ENCODE results near the gene LIFR. TPM values are rescaled to one million over a fixed set of nuclear protein-coding genes. Genes with fewer than 3 reads are reported as not detected.

Gene LIFR
- total RNA-seq, 1 donor from 2014 or later: 82.3 TPM

DNA sequence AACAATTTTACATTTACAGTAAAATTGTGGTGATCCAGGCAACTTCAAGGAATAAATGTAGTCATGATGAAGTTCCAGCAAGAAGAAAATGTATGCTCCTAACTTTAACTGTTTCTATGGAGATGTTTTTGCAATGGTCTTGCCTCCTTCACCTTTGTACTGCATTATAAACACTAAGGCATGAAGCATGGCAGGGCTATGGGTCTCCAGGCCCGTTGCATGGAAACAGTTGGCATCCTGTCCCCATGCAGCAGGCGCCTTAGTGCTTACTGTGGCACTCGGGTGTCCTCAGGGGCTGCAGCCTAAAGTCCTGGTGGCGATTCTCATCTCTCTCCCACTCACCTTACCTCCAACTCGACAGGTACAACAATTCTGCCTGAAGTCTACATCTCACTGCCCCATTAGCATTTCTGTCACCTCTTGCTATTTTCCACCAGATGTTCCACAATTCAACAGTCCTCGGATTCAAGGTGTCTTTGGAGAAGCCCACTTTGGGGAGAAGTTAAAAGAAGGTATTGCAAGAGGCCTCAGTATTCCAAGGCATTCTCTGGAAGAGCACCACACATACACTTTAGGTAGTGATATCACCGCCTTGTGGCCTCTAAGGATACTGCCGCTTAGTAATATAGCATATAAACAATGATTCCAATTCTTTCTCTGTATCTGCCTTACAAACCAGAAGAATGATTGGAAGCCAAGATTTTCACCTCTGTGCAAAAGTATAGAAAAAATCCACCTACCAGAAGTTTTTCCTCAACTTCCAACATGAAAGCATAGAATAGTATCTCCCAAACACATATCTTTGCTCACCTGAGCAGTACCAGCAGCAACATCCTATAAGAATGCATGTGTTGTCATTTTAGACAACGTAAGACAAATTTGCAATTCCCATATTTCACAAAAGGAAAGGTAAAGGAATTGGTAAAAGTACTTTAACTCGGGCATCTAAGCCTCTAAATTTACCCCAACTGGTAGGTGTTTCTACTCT, 5.1 kb downstream of the LIFR start:
- peak; percentile 51 for DNase-seq (ENCODE audit: low spot score)

DNA sequence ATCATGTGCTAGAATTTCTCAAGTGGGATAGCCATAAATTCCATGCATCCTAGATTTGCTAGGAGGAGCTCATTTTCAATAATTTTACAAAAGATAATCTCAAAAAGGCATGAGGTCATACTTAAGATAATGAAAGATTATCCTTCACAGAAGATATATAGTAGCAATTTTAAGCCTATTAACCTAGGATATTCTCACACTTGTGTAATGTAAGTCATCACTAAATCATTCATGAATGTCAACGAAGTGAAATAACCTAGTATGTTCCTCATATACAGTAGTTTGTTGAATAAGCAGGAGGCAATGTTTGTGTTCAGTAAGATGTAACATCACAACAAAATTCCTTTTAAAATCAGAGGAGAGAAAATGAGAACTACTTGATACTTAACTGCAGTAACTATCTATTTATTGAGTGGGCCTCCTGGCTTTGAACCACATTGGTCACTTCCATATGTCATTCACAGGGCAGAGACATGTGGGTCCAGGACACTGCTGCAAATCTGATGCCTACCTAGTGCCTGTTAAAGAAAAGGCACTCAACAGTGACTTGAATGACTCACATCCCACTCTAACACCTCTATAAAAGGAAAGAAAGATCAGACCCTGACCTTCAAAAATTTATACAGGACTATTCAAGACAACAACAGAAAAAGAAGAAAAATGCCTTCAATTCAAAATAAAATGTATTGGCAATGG, 8.2 kb downstream of the LIFR start:
- no peak for DNase-seq (ENCODE audit: low spot score)

DNA sequence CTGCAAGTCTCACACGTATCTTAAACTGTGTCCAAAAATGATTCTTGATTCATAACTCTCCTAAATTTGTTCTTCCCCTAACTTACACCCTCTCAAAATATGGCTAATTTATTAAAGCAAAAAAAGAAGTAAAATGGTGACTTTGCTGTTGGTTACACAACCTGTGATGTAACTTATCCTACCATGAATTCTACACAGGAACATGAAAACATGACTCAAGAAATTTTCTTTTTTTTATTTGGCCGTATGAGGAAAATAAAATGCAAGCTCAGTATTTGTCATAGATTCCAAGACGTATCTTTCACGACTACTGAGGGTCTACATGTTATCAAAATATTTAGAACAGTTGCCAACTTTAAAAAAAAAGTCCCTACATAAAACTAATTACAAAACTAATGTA, 9.2 kb downstream of the LIFR start:
- no peak for DNase-seq (ENCODE audit: low spot score)

DNA sequence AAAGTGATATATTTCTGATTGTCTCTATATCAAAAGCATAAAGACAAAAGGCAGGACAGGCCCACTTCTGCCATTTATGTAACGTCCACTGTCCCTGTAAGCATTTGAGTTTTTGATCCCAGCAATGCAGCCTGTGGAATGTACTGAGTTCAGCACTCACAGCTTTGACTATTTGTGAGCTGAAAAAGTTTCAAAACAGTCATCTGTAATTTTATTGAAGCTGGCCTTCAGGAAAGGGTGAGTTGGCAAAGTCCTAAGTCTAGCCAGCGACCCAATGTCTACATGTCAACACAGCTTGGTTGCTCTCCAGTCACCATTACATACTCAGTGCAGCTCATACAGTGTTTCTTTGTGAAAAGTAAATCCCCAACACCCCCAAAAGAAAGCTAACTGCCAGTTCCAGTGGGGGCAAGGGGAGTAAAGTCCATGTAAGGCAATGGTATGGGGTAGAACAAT, 9.7 kb downstream of the LIFR start:
- DNase-seq (ENCODE audit: low spot score): no peak

DNA sequence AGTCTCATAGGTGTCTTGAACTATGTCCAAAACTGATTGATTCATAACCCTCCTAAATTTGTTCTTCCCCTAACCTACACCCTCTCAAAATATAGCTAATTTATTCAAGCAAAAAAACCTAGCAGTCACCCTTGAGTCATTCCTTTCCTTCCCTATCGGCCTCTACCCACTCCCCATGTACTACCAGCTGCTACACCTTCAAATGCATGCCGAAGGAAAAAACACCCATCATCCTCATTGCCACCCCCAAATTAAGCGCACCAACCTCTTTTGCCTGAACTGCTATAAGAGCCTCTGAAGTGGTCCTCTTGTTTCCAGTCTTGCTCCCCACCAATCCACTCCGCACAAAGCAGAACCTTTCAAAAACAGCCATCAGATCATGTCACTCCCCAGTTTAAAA, 12.6 kb downstream of the LIFR start:
- DNase-seq (ENCODE audit: low spot score): no peak

DNA sequence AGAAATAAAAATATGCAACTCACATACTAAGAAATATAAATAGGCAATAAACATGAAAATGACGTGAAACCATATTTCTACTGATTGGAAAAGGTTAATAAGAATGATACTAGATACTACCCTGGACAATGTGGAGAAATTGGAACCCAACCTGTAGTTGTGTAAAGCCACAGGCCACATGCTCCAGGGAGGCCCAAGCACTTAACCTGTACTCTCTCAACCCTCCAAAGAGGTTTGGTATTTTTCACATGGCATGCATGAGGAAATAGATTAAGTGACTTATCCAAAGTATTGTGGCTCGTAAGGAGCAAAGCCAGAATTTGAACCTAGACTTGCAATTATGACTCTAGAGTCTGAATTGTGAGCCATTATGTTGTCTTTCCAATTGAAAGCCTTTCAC, 13.4 kb downstream of the LIFR start:
- DNase-seq (ENCODE audit: low spot score): no peak

DNA sequence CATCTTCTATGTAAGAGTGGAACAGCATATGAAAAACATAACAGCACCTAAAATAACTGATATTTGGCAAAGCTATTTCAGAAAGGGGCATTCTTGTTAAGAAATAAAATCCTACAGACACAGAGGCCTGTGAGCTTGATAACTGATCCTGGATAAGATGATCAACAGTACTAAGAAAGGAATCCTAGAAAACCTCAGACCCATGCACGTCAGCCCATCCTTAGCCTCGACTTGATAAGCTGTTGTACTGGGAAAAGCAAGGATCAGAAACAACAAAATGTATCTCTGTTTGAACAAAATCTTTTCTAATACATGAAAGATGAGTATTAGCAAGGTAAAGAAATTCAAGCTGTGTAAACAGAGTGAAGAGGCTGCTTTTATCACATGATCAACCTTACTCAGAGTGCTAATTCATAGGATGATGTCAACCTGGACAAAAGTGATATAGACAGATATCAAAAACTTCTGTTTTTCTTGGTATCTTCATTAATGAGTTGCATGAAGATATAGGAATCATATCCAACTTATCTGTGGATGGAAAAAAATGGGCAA, 15.2 kb downstream of the LIFR start:
- peak; percentile 35 for DNase-seq (ENCODE audit: low spot score)

DNA sequence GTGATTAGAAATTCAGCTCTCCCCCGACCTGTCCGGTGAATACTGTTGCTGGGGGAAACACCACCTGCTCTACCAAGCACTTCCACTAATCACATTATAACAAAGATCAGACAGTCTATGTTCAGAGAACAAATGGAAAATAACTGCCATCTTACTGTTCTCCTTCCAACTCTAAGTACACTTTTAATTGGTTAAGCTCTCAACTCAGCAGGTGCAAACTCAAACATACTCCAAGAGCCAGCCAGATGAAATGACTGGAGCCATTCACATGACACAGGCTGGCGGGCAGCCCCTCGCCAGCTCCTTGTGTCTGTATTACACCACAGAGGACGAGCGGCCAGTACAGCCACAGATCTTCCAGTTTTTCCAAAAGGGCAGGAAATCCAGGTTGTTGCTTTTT, 16.1 kb downstream of the LIFR start:
- no peak for DNase-seq (ENCODE audit: low spot score)

DNA sequence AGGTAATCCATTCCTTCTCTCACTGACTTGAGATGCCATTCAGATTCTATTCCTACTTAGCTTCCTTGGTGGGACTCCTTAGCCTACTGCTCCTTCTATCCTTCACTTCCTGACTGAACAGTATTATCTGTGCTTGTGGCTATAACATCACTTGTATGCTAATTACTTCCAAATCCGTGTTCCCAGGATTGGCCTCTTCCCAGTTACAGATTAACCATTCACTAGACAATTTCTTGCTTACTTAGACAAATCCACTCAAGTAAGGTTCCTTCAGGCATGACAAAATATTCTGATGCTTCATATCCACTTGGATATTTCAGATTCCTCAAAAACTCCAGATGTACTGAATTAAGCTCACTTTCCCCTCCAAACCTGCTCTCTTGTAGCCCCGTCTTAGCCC, 18.3 kb downstream of the LIFR start:
- DNase-seq (ENCODE audit: low spot score): no peak

DNA sequence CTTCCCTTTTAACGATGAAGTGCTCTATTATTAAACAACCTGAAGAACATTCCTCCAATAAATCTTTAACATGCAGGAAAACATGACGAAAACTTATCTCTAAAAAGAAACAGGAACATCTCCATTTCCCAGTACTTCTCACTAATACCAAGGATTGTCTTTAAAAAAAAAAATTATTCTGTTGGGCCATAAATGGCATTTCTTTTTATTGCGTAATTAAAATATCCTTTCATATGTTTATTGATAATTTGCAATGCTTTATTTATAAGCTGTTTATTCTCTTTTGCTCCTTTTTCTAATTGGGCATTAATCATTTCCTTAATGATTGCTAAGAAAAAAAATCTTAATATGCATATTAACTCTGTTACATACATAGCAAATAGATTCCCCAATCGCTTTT, 18.9 kb downstream of the LIFR start:
- no peak for DNase-seq (ENCODE audit: low spot score)

DNA sequence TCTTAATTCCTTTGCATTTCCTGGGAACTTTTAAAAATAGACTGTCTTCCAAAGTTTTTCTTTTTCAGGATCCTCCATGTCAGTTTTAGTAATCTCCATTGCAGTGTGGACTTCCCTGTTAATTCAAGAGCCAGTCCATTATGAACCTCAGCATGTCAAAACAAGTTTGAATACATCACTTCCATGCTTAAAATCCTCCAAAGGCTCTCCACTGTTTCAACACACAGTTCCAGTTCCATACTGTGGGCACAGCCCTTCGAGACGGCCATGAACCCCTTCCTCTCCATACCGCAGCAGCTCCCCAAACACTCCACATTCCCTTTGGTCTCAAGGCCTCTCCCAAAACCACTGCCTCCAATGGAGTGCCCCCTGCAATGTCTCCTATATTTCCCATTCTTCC, 19.5 kb downstream of the LIFR start:
- no peak for DNase-seq (ENCODE audit: low spot score)

DNA sequence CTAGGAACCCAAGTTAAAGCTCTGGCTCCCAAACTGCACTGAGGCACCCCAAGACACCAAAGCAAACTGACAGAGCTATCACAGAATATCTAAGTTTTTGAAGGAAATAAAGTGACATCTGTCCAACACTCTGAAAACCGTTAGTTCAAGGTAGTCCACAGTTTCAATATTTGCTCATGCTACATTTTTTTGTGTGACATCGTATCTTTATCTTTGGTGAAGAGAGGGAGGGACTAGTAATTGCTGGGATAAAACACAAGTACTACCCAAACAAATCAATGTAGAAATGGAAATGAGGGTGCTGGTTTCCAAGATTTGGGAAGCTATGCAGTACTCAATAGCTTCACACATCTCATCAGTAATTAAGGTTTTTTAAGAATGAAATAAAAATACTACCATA, 20.6 kb downstream of the LIFR start:
- DNase-seq (ENCODE audit: low spot score): no peak

DNA sequence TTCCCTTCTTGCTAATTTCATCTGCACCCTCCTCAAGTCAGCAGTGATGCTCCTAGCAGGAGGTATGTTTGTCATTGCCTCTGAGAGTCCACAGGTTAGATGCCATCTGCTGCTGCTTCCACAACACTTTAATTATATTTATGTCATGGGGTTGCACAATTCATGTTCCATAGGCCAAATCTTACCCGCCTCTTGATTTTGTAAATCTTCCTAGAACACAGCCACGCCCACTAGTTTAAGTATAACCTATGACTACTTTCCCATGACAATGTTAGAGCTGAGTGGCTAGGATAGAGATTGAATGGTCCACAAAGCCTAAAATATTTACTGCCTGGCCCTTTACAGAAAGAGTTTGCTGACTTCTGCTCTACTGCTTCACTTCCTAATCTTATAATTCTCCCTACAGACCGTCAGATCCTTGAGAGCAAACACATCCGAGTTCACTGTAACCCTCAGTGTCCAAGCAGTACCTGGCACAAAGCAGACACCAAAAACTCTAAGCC, 21.1 kb downstream of the LIFR start:
- no peak for DNase-seq (ENCODE audit: low spot score)

DNA sequence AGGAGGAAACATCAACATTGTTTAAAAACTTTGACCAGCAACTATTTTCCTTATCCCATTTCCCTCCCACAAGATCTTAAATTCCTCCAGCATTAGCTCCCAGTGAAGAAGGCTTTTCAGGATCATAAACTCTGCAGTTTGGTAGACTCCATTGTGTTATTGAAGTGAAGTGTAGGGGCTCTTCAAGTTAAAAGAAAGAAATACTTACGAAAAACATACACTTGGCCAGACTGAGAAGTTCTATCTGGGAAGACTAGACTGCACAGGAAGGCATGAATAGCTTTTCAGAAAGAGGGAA, 22.3 kb downstream of the LIFR start:
- no peak for DNase-seq (ENCODE audit: low spot score)

DNA sequence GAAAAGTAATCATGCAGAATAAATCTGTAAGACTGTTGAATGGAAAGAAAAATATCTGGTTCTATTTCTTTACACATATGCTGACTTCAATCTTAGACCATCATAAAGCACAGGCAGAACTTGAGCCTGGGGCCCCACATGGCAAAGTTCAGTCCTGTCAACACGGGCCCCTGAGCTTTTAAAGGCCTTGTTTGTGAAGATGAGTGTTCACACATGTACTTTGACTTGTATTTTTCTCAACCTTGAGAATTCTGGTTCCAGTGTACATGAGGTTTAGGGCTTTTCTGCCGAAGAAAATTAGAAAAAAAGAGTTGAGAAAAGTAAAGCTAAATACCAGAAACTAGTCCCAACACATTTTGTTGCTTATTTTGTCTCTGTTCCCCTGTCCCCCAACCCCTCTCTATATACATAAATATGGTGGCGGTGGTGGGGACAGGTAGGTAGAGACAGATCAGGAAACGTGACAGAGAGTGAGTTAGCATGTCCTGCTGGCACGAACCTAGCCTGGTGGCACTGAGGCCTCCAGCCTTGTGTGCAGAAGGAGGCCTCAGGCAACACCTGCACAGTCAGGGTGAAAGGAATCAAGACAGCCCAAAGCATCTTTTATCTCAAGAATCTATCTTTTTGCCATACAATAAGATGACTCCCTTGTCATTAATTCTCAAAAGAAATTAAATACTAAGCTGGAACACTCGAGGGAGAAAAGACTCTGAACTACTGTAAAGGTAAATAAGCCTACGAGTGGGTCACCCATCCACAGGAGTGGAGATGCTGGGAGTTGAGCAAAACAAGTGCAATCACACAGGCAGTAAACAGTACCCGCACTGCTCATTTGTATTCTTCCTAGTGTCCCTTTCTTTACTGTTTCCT, 22.9 kb downstream of the LIFR start:
- DNase-seq (ENCODE audit: low spot score): no peak

DNA sequence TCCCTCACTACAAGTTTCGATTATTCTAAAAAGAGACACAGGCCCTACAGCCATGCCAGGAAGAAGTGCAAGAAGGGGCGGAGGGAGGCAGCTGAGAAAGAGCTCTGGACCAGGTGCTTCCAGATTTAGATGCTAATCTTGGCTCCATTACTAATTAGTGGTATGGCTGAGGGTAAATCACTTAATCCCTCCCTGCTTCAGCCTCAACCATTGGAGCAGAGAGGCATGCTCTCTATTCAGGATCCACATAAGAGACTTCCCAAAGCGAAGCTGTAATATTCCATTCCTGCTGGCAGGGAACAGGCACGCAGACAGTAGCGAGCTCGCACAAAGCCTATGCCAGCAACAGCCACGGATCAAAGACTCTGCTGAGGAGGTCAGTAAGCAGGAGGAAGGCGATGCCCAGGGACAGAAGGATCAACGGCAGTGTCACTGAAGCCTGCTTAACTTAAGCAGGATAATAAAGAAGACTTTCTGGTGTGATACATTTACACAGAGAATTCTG, 24.2 kb downstream of the LIFR start:
- DNase-seq (ENCODE audit: low spot score): no peak

DNA sequence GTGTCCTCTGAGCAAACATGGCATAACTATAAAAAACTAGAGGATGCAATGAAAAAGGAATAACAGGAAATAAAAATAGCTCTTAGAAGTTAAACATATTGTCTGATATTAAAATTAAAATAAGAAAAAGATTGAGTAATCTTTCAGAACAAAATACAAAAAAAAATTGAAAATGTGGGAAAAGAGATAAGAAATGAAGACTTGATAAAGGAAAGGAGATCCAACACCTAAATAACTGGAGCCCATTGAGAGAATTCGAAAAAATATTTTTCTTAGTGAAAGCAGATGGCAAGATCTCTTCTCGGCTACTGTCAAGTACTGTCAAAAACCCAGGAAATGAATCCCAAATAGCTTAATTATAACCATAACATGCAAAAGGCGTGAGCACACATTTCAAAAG, 24.9 kb downstream of the LIFR start:
- no peak for DNase-seq (ENCODE audit: low spot score)

DNA sequence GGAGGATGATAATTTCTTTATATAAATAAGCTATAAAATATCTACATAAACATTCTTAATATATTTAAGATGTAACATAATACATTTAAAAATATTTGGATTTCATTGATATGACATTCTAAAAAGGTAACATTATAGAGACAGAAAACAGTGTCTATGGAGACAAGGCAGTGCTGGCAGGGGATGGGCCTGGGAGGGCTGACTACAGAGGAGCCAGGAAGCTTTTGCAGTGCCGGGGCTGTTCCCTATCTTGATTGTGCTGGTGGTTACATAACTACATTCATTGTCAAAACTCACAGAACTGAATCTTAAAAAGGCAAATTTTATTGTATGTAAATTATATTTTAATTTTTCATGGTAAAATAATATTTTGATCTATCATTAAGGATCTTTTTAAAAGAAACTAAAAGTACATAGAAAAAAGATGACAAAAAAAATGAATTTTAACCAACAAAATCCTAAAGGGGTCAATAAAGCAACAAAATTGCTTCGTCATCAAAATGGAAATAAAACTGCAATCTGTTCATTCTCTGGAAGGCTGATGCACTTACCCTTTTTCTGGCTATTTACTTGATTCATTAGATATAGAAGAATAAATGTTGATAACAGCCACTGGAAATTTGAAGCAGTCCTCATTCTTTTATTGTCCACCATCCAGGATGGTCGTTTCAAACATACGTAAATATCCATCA, 26.3 kb downstream of the LIFR start:
- no peak for DNase-seq (ENCODE audit: low spot score)

DNA sequence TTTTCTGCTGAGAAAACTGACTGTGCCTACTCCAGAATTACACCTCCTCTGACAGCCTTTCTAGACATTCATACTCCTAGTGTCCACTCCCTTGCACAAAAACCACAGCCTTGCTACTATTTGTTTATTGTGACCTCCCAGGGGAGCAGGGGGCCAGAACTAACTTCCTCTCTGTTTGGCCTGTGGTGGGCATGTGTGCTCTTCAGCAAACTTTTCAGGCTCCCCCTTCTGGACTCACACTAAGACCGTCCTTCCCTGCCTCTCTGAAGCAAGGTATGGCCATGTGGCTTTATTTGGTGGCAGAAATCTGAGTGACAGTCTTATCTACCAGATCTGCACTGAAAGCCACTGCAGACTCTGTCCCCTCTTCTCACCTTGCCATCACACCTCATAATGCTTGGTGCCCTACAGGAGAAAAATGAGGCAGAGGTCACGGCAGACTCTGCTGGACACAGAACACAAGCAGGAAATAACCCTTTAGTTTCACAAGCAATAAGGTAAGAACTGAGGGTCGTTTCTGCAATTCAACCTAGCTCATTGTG, 28.2 kb downstream of the LIFR start:
- no peak for DNase-seq (ENCODE audit: low spot score)

DNA sequence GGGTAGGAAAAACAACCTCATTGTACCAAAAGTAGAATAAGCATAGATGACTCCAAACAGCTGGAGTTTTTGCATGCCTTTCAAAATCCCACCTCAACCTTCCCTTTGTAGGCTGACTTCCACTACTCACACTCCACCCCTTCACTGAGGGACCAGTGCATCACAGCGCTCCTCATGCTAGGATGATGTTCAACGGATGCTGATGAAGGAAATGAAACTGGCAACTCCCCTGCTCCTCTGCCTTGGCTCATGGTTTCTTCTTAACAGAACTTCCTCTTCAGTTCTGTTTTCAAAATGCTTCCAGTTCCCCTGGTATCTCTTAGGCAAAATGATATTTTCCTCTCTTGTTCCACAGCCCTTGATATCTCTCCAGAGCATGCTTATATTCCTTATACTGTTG, 29.0 kb downstream of the LIFR start:
- DNase-seq (ENCODE audit: low spot score): no peak

DNA sequence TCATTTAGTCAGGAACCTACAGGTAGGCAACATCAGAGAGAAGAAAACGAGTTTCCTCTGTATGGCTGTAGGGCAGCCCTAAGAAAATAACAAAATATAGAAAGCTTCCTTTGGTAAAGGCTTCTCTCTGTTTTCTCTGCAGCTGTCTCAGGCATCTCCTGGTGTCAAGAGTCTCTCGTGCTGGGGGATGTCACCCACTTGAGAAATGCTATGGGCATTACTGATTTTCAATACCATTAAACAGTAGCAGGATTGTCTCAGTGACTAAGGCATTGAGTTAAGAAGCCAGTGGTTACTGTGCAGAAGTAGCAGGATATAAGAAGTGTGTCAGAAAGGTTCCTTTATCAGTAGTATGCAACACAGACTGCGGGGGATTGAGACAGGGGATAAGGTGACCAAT, 32.4 kb downstream of the LIFR start:
- no peak for DNase-seq (ENCODE audit: low spot score)
